ENCODE results near the gene SDF2L1. TPM values are rescaled to one million over a fixed set of nuclear protein-coding genes. Genes with fewer than 3 reads are reported as not detected.

The SDF2L1 gene
- total and polyA plus RNA-seq, 9 of the 15 experiments (the other 6 are each of a cell fraction or from before 2014, with no cell fraction given) = 15.1 to 989 (median 124) TPM

- TF ChIP-seq ATF1 (CRISPR knock-in tag; IDR thresholded peaks at IDR 0.05) = 0 out of 2 replicates have a peak, but pooled peaks have one; percentile 29
- no peak for TF ChIP-seq ATF1 (tag; IDR thresholded peaks at IDR 0.05)
Observed at GRCh38 chr22:21684492-21685163, 42.5 kb downstream of the SDF2L1 start (continued).

- POLR2A ChIA-PET = interaction anchor here (0.6 to 8.6 kb wide), 16 partner anchors 9 to 323 kb away, joined by 3 to 111 read pairs (median 4); partner anchors contain the start of genes PPIL2 and TOP3B
- no peaks in the 10 kb centered on the region for H3K27me3 ChIP-seq (ENCODE audit: control insufficient read depth in 2 of 2, insufficient read depth in 2 of 2, low read length in 2 of 2)
- H2AFZ ChIP-seq (ENCODE audit: low read depth, low read length) = no peak overlapping the region
- no peak for ATAC-seq
- no TSS peak for BruUV-seq (replicated peaks)
- no peak overlapping the region for H3K4me2 ChIP-seq (ENCODE audit: insufficient read depth, low read length)
- no peak overlapping the region for H3K27ac ChIP-seq (ENCODE audit: extremely low read depth, low read depth, low read length)
- WGBS (ENCODE audit: insufficient coverage, low coverage, missing lambda C conversion rate) = 79% methylated on average over 8 of the region's 8 CpGs
- peaks cover 92% of the 10 kb centered on the region; the same call in 2 of the 3 replicates for H3K36me3 ChIP-seq (ENCODE audit: control insufficient read depth, insufficient read depth, low read length)
- H3K4me3 ChIP-seq = no peak overlapping the region
- H3K9ac ChIP-seq (ENCODE audit: insufficient read depth in 1 of 2, low read depth in 2 of 2, low read length in 2 of 2) = peak overlapping the region in 1 of 2 experiments; percentile 60; a peak in 2 of 4 replicates
- H4K20me1 ChIP-seq (replicated peaks; ENCODE audit: control insufficient read depth, insufficient read depth, low read length) = peaks cover 23% of the 10 kb centered on the region
- intact Hi-C loops (cut with micrococcal nuclease) (no loop called here), in situ Hi-C loops (cut with MboI) (no loop called here)
- H3K9me1 ChIP-seq (ENCODE audit: control insufficient read depth, insufficient read depth, low read length) = peaks cover 11% of the 10 kb centered on the region
- FAIRE-seq = no peak
- CTCF ChIA-PET (ENCODE audit: low intra/inter-chr PET ratio) = interaction anchor here (0.5 kb wide), 1 partner anchor 213 kb away, joined by 6 read pairs; no protein-coding TSS in a partner anchor
- peak in 1 of 4 experiments; percentile 62 for DNase-seq (ENCODE audit: extremely low read depth in 1 of 4, low spot score in 3 of 4)
- H3K79me2 ChIP-seq (ENCODE audit: control insufficient read depth, insufficient read depth, low read length) = no peaks in the 10 kb centered on the region
- peaks cover 5 to 59% of the 10 kb centered on the region in 2 experiments; a peak in 3 of 5 replicates for H3K4me1 ChIP-seq (replicated peaks in 1 of 2; ENCODE audit: control insufficient read depth in 2 of 2, insufficient read depth in 2 of 2, low read length in 2 of 2)
- no peaks in the 10 kb centered on the region for H3K9me3 ChIP-seq (replicated peaks; ENCODE audit: control insufficient read depth, insufficient read depth, low read depth, low read length)
- TF ChIP-seq KDM4B (IDR thresholded peaks at IDR 0.05; ENCODE audit: borderline replicate concordance in 2 of 2, low read depth in 1 of 2) (peak in 1 of 2 experiments; percentile 58; a peak in 1 of 4 replicates), ZC3H4 (CRISPR knock-in tag; IDR thresholded peaks at IDR 0.05; ENCODE audit: borderline replicate concordance) (0 out of 2 replicates have a peak, but pooled peaks have one; percentile 25), TEAD2 (tag; IDR thresholded peaks at IDR 0.05) (no peak), FIP1L1 (IDR thresholded peaks at IDR 0.05; ENCODE audit: low read depth, low read length, poor library complexity, severe bottlenecking) (no peak), JUNB (CRISPR knock-in tag; conservative IDR thresholded peaks at IDR 0.05) (no peak), JUN (IDR thresholded peaks at IDR 0.05; ENCODE audit: borderline replicate concordance, low read depth, low read length) (no peak), JUN (CRISPR knock-in tag; IDR thresholded peaks at IDR 0.05; ENCODE audit: borderline replicate concordance) (no peak), ZNF699 (CRISPR knock-in tag; IDR thresholded peaks at IDR 0.05; ENCODE audit: insufficient replicate concordance) (peak; percentile 26), ZNF76 (CRISPR knock-in tag; IDR thresholded peaks at IDR 0.05; ENCODE audit: borderline replicate concordance) (no peak), CUX1 (CRISPR knock-in tag; IDR thresholded peaks at IDR 0.05) (no peak), FOSL1 (tag; conservative IDR thresholded peaks at IDR 0.05) (no peak), POLR2B (IDR thresholded peaks at IDR 0.05; ENCODE audit: low read depth, partially characterized antibody) (peak; percentile 42), USF1 (CRISPR knock-in tag; IDR thresholded peaks at IDR 0.05) (0 out of 2 replicates have a peak, but pooled peaks have one; percentile 33)
Observed at GRCh38 chr22:21685164-21685513, 43.0 kb downstream of the SDF2L1 start.
